ENCODE data around the gene ANG. TPM values are rescaled to one million over a fixed set of nuclear protein-coding genes. Genes with fewer than 3 reads are reported as not detected.

ANG gene
- total RNA-seq, 1 donor from 2014 or later: not detected

GRCh38 chr14:20706657-20707355 is 18.2 kb downstream of the ANG start:
- Mint-ChIP-seq H3K4me1 (no peaks in the 10 kb centered on the region), H3K4me3 (no peak overlapping the region), H3K9me3 (no peaks in the 10 kb centered on the region), H3K27ac (no peak overlapping the region), H3K36me3 (ENCODE audit: low read depth) (no peaks in the 10 kb centered on the region), H3K27me3 (no peaks in the 10 kb centered on the region)
- DNase-seq (no peak), ATAC-seq (ENCODE audit: low read depth) (no peak)
- ChIA-PET CTCF (interaction anchor here (1.7 kb wide), 1 partner anchor 149 kb away, joined by 7 read pairs; no protein-coding TSS in a partner anchor), POLR2A (interaction anchor here (0.7 kb wide), 1 partner anchor 9 kb away, joined by 5 read pairs; no protein-coding TSS in a partner anchor)
- intact Hi-C loops (cut with micrococcal nuclease): no loop called here
- no peak for TF ChIP-seq CTCF (IDR thresholded peaks at IDR 0.05)

GRCh38 chr14:20707622-20708021 is 19.1 kb downstream of the ANG start:
- Mint-ChIP-seq H3K4me3 (no peak overlapping the region), H3K27ac (no peak overlapping the region), H3K27me3 (no peaks in the 10 kb centered on the region), H3K4me1 (peaks cover under 1% of the 10 kb centered on the region), H3K36me3 (ENCODE audit: low read depth) (no peaks in the 10 kb centered on the region), H3K9me3 (no peaks in the 10 kb centered on the region)
- ChIA-PET CTCF (interaction anchor here (1.7 kb wide), 1 partner anchor 148 kb away, joined by 7 read pairs; no protein-coding TSS in a partner anchor), POLR2A (interaction anchor here (0.7 kb wide), 1 partner anchor 8 kb away, joined by 5 read pairs; no protein-coding TSS in a partner anchor)
- ATAC-seq (ENCODE audit: low read depth) (no peak), DNase-seq (no peak)
- no peak for TF ChIP-seq CTCF (IDR thresholded peaks at IDR 0.05)
- intact Hi-C loops (cut with micrococcal nuclease): no loop called here

- ATAC-seq (ENCODE audit: low read depth): no peak
- no peak for DNase-seq
- peaks cover 6% of the 10 kb centered on the region for H3K9me3 Mint-ChIP-seq
- intact Hi-C loops (cut with micrococcal nuclease): no loop called here
- peaks cover 37% of the 10 kb centered on the region for H3K4me1 Mint-ChIP-seq
- H3K36me3 Mint-ChIP-seq (ENCODE audit: low read depth): peaks cover 4% of the 10 kb centered on the region
- no peak for TF ChIP-seq CTCF (IDR thresholded peaks at IDR 0.05)
- H3K27ac Mint-ChIP-seq: no peak overlapping the region
- no peak overlapping the region for H3K4me3 Mint-ChIP-seq
- CTCF ChIA-PET: interaction anchor here (1.1 kb wide), 1 partner anchor 146 kb away, joined by 3 read pairs; no protein-coding TSS in a partner anchor
- POLR2A ChIA-PET: interaction anchor here (0.6 to 0.7 kb wide), 2 partner anchors 51 to 53 kb away, joined by 6 to 7 read pairs; no protein-coding TSS in a partner anchor
- H3K27me3 Mint-ChIP-seq: no peaks in the 10 kb centered on the region
Measured at GRCh38 chr14:20711261-20711660, 22.7 kb downstream of the ANG start.

- Mint-ChIP-seq H3K27ac (no peak overlapping the region), H3K36me3 (ENCODE audit: low read depth) (peaks cover 4% of the 10 kb centered on the region), H3K9me3 (peaks cover 6% of the 10 kb centered on the region), H3K27me3 (no peaks in the 10 kb centered on the region), H3K4me1 (peaks cover 39% of the 10 kb centered on the region), H3K4me3 (no peak overlapping the region)
- DNase-seq: no peak
- no peak for ATAC-seq (ENCODE audit: low read depth)
- intact Hi-C loops (cut with micrococcal nuclease): no loop called here
- no peak for TF ChIP-seq CTCF (IDR thresholded peaks at IDR 0.05)
- ChIA-PET CTCF (no interaction called here), POLR2A (interaction anchor here (0.7 kb wide), 1 partner anchor 51 kb away, joined by 6 read pairs; no protein-coding TSS in a partner anchor)
Measured at GRCh38 chr14:20711685-20712084, 23.1 kb downstream of the ANG start.

- H3K4me3 Mint-ChIP-seq: no peak overlapping the region
- peaks cover 4% of the 10 kb centered on the region for H3K36me3 Mint-ChIP-seq (ENCODE audit: low read depth)
- ATAC-seq (ENCODE audit: low read depth) (no peak), DNase-seq (no peak)
- CTCF ChIA-PET: interaction anchor here (1.1 to 3.6 kb wide), 2 partner anchors 16 to 32 kb away, joined by 3 to 14 read pairs; no protein-coding TSS in a partner anchor
- peak overlapping the region; percentile 50 for H3K27ac Mint-ChIP-seq
- POLR2A ChIA-PET: no interaction called here
- intact Hi-C loops (cut with micrococcal nuclease): no loop called here
- H3K9me3 Mint-ChIP-seq: peaks cover 7% of the 10 kb centered on the region
- H3K27me3 Mint-ChIP-seq: no peaks in the 10 kb centered on the region
- no peak for TF ChIP-seq CTCF (IDR thresholded peaks at IDR 0.05)
- peaks cover 51% of the 10 kb centered on the region for H3K4me1 Mint-ChIP-seq
Measured at GRCh38 chr14:20712904-20713303, 24.3 kb downstream of the ANG start.

Data from activated B cell treated with CpG ODN at 0.5 μM for 24 hours (primary cell).